HEK293 (cell line): ENCODE measurements around the gene CRYGN.

Source experiments
- CTCF ChIA-PET: fragments of 350-600 bp; formaldehyde crosslinking; extraction: SDS; loops from one replicate; lab custom pipeline; 2021; ENCODE audit warnings: antibody characterized with exemption; lab: Yijun Ruan, JAX
- POLR2A ChIA-PET: fragments of 300-600 bp; formaldehyde crosslinking; extraction: SDS; loops from one replicate; lab custom pipeline; 2020; ENCODE audit warnings: antibody characterized with exemption, inconsistent platforms; lab: Yijun Ruan, JAX
- H3K27ac ChIP-seq: fragments of 200-500 bp; sonication (Bioruptor generic); 2 replicates; pipeline ENCODE4 v1.5.1; 2014; ENCODE audit warnings: low read depth, low read length, control low read depth, inconsistent platforms; ENCODE audit errors: extremely low read depth
- H3K36me3 ChIP-seq, 2 experiments: fragments of 200-500 bp in 1 of 2; sonication (Bioruptor generic) in 1 of 2; 1 replicate in 1 of 2; 2 replicates in 1 of 2; pipeline ENCODE4 v1.5.1; 2014 to 2017; ENCODE audit warnings: inconsistent platforms in 2 of 2, low read length in 2 of 2; ENCODE audit not compliant: control insufficient read depth in 2 of 2, insufficient read depth in 1 of 2
- H3K4me1 ChIP-seq: fragments of 200-500 bp; sonication (Bioruptor generic); 2 replicates; pipeline ENCODE4 v1.5.1; 2014; ENCODE audit warnings: mild to moderate bottlenecking, low read length, inconsistent platforms; ENCODE audit not compliant: control insufficient read depth, insufficient read depth
- H3K4me3 ChIP-seq: 2 replicates; pipeline ENCODE4 v1.5.1; 2011; ENCODE audit warnings: low read depth, mild to moderate bottlenecking, control low read depth, low read length, moderate library complexity
- H3K9me3 ChIP-seq: fragments of 200-500 bp; sonication (Bioruptor generic); 2 replicates; pipeline ENCODE4 v1.5.1; 2014; ENCODE audit warnings: low read depth, low read length, inconsistent platforms; ENCODE audit not compliant: control insufficient read depth, insufficient read depth
- OVOL3 ChIP-seq: fragments of 450-650 bp; formaldehyde crosslinking; IDR thresholded peaks from 2 replicates; pipeline ENCODE4 v1.5.1; 2016; ENCODE audit warnings: missing biosample characterization, missing genetic modification characterization
- PRDM6 ChIP-seq: fragments of 450-650 bp; formaldehyde crosslinking; IDR thresholded peaks from 2 replicates; pipeline ENCODE4 v1.5.1; 2017; ENCODE audit warnings: missing biosample characterization, missing genetic modification characterization
- SETDB1 ChIP-seq: IDR thresholded peaks from one replicate; pipeline ENCODE4 v1.6.1; 2017; ENCODE audit warnings: mild to moderate bottlenecking, low read length, moderate library complexity, mixed read lengths; ENCODE audit not compliant: insufficient read length
- SP2 ChIP-seq: fragments of 450-650 bp; formaldehyde crosslinking; IDR thresholded peaks from 2 replicates; pipeline ENCODE4 v1.5.1; 2016; ENCODE audit warnings: missing biosample characterization, missing genetic modification characterization
- ZBTB11 ChIP-seq: fragments of 450-650 bp; formaldehyde crosslinking; conservative IDR thresholded peaks from 2 replicates; pipeline ENCODE4 v1.5.1; 2016; ENCODE audit warnings: low read depth, missing biosample characterization, missing genetic modification characterization
- ZFP41 ChIP-seq: fragments of 450-650 bp; formaldehyde crosslinking; IDR thresholded peaks from 2 replicates; pipeline ENCODE4 v1.5.1; 2016; ENCODE audit warnings: missing biosample characterization, missing genetic modification characterization, borderline replicate concordance
- ZIC2 ChIP-seq: fragments of 450-650 bp; formaldehyde crosslinking; IDR thresholded peaks from 2 replicates; pipeline ENCODE4 v1.5.1; 2016; ENCODE audit warnings: missing biosample characterization, missing genetic modification characterization
- ZNF114 ChIP-seq: fragments of 450-650 bp; formaldehyde crosslinking; IDR thresholded peaks from 2 replicates; pipeline ENCODE4 v1.5.0; 2017; ENCODE audit warnings: missing biosample characterization, missing genetic modification characterization
- ZNF133 ChIP-seq: fragments of 450-650 bp; formaldehyde crosslinking; IDR thresholded peaks from 2 replicates; pipeline ENCODE4 v1.5.1; 2016; ENCODE audit warnings: missing biosample characterization, missing genetic modification characterization
- ZNF19 ChIP-seq: fragments of 450-650 bp; formaldehyde crosslinking; IDR thresholded peaks from 2 replicates; pipeline ENCODE4; 2016; ENCODE audit warnings: missing biosample characterization, missing genetic modification characterization, low read depth
- ZNF214 ChIP-seq: fragments of 450-650 bp; formaldehyde crosslinking; IDR thresholded peaks from 2 replicates; pipeline ENCODE4 v1.5.1; 2017; ENCODE audit warnings: missing biosample characterization, mild to moderate bottlenecking, missing genetic modification characterization, borderline replicate concordance
- ZNF248 ChIP-seq: fragments of 450-650 bp; formaldehyde crosslinking; IDR thresholded peaks from 2 replicates; pipeline ENCODE4 v1.5.1; 2017; ENCODE audit warnings: missing biosample characterization, missing genetic modification characterization
- ZNF362 ChIP-seq: fragments of 450-650 bp; formaldehyde crosslinking; IDR thresholded peaks from 2 replicates; pipeline ENCODE4 v1.5.1; 2016; ENCODE audit warnings: missing biosample characterization, missing genetic modification characterization
- ZNF426 ChIP-seq: fragments of 450-650 bp; formaldehyde crosslinking; IDR thresholded peaks from 2 replicates; pipeline ENCODE4 v1.5.1; 2017; ENCODE audit warnings: missing biosample characterization, missing genetic modification characterization, mild to moderate bottlenecking, inconsistent platforms, moderate library complexity
- ZNF433 ChIP-seq: fragments of 450-650 bp; formaldehyde crosslinking; IDR thresholded peaks from 2 replicates; pipeline ENCODE4 v1.5.1; 2016; ENCODE audit warnings: missing biosample characterization, missing genetic modification characterization, low read depth
- ZNF501 ChIP-seq: fragments of 450-650 bp; formaldehyde crosslinking; IDR thresholded peaks from 2 replicates; pipeline ENCODE4 v1.5.1; 2016; ENCODE audit warnings: missing biosample characterization, missing genetic modification characterization
- ZNF513 ChIP-seq: fragments of 450-650 bp; IDR thresholded peaks from 2 replicates; pipeline ENCODE4 v1.5.1; 2018; ENCODE audit warnings: missing biosample characterization, missing genetic modification characterization
- ZNF555 ChIP-seq: fragments of 450-650 bp; formaldehyde crosslinking; conservative IDR thresholded peaks from 2 replicates; pipeline ENCODE4 v1.5.1; 2017; ENCODE audit warnings: missing biosample characterization, mild to moderate bottlenecking, missing genetic modification characterization, inconsistent platforms
- ZNF623 ChIP-seq: fragments of 450-650 bp; formaldehyde crosslinking; IDR thresholded peaks from 2 replicates; pipeline ENCODE4 v1.5.1; 2016; ENCODE audit warnings: missing biosample characterization, missing genetic modification characterization
- ZNF624 ChIP-seq: fragments of 450-650 bp; formaldehyde crosslinking; IDR thresholded peaks from 2 replicates; pipeline ENCODE4 v1.5.1; 2017; ENCODE audit warnings: missing biosample characterization, missing genetic modification characterization
- ZNF692 ChIP-seq: fragments of 450-650 bp; formaldehyde crosslinking; IDR thresholded peaks from 2 replicates; pipeline ENCODE4 v1.5.1; 2016; ENCODE audit warnings: missing biosample characterization, missing genetic modification characterization

The CRYGN gene

GRCh38 chr7:151465169-151465568 is 25.2 kb upstream of the CRYGN start:
- Histone ChIP-seq H3K36me3 (peaks cover 5 to 58% of the 10 kb centered on the region in 2 experiments; a peak in 2 of 3 replicates), H3K27ac (no peak overlapping the region), H3K9me3 (no peaks in the 10 kb centered on the region), H3K4me1 (no peaks in the 10 kb centered on the region)
- CTCF ChIA-PET, result interaction anchor here (0.7 to 1.5 kb wide), 2 partner anchors 28 to 97 kb away, joined by 3 to 4 read pairs; no protein-coding TSS in a partner anchor
- TF ChIP-seq ZBTB11 (tag by site-specific recombination) (no peak), SP2 (tag by site-specific recombination) (no peak), ZFP41 (tag by site-specific recombination) (no peak), ZNF362 (no peak), OVOL3 (no peak), ZNF623 (tag by site-specific recombination) (no peak), ZNF19 (tag by site-specific recombination) (no peak), ZNF214 (no peak), ZNF501 (no peak), ZNF433 (no peak), PRDM6 (no peak), ZNF624 (tag by site-specific recombination) (no peak), ZNF114 (tag by site-specific recombination) (no peak), ZNF133 (tag by site-specific recombination) (no peak), ZNF555 (tag by site-specific recombination) (no peak), ZNF692 (tag by site-specific recombination) (no peak)
- TF ChIP-seq, all 188 proteins: peak for 0
- POLR2A ChIA-PET, result interaction anchor here (1.4 kb wide), 1 partner anchor 49 kb away, joined by 4 read pairs; no protein-coding TSS in a partner anchor
- no peak overlapping the region for H3K4me3 ChIP-seq

- H3K4me1 ChIP-seq, result no peaks in the 10 kb centered on the region; the same call in 1 of the 2 replicates
- POLR2A ChIA-PET, result no interaction called here
- no peak overlapping the region for H3K27ac ChIP-seq
- TF ChIP-seq ZNF426 (tag by site-specific recombination) (no peak), ZNF248 (tag by site-specific recombination) (no peak), SETDB1 (peak; percentile 84), ZIC2 (tag by site-specific recombination) (peak; percentile 41), ZNF513 (tag by site-specific recombination) (no peak)
- H3K9me3 ChIP-seq, result no peaks in the 10 kb centered on the region
- H3K4me3 ChIP-seq, result no peak overlapping the region
- H3K36me3 ChIP-seq, result peaks cover 0 to 30% of the 10 kb centered on the region in 2 experiments; a peak in 1 of 3 replicates
- CTCF ChIA-PET, result interaction anchor here (1.1 to 3.1 kb wide), 3 partner anchors 8 to 296 kb away, joined by 3 to 8 read pairs (median 3); no protein-coding TSS in a partner anchor
These were observed 22.4 kb upstream of the CRYGN start for GRCh38 chr7:151462306-151462779.
